ENCODE results near the gene PTGIR. TPM values are rescaled to one million over a fixed set of nuclear protein-coding genes. Genes with fewer than 3 reads are reported as not detected.

PTGIR gene
- not detected in 2 replicates for total RNA-seq

DNA sequence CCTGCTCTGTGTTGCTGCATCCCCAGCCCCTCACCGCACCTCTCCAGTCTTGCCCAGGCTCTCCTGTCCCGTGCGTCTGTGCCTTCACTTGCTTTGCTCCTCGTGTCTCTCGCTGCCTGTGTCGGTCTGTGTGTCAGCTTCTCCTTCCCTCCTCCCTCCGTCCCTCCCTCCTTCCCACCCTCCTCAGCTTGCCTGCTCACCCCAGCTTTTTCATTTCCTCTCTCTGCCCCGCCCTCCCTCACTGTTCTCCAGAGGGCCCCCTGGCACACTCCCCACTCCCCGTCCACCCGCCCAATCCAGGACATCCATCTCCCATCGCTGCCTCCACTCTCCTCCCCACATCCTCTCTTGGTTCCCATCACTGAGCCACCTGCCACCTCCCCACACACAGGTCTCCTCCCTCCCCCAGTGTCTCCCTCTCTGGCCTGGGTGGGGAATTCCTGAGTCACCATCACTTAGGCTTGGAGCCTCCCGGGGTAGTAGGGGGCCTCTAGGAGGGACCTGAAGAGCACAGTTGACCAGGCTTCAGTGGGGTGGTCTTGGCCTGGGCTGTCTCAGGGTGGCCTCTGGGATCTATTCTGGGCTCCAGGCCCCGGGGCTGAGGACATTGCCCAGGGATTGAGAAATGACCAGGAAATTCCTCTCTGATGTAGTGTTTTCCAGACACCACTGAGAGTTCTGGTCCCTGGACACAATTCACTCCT, at the start of gene PTGIR:
TSS of gene PTGIR (minus strand) at position 132 of the 704 bp plus-strand sequence. CDS start 864 bp downstream, outside the sequence.
- peak; percentile 28 for DNase-seq

DNA sequence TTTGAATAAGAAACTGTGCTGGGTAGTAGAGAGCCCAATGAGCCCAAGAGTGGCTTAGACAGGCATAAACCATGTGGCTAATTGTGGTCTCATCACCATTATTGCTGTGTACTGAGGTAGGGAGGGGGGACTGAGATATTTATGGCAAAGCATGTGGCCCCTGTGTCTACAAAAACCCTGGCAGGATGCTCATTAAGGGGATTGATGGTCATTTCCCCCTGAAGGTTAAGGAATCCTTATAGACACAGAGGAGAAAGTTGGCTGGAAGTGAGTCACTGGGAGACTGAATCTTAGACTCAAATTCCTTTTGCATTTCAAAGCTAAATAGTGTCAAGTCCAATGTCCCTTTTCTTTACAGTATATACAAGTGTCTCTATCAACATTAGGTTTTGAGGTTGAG, 45.9 kb upstream of the PTGIR start:
- peak; percentile 54 for DNase-seq

GRCh38 chr19:46668662-46669061, 43.8 kb upstream of the PTGIR start:
- no peak for DNase-seq

GRCh38 chr19:46665072-46665471, 40.2 kb upstream of the PTGIR start:
- DNase-seq = no peak

DNA sequence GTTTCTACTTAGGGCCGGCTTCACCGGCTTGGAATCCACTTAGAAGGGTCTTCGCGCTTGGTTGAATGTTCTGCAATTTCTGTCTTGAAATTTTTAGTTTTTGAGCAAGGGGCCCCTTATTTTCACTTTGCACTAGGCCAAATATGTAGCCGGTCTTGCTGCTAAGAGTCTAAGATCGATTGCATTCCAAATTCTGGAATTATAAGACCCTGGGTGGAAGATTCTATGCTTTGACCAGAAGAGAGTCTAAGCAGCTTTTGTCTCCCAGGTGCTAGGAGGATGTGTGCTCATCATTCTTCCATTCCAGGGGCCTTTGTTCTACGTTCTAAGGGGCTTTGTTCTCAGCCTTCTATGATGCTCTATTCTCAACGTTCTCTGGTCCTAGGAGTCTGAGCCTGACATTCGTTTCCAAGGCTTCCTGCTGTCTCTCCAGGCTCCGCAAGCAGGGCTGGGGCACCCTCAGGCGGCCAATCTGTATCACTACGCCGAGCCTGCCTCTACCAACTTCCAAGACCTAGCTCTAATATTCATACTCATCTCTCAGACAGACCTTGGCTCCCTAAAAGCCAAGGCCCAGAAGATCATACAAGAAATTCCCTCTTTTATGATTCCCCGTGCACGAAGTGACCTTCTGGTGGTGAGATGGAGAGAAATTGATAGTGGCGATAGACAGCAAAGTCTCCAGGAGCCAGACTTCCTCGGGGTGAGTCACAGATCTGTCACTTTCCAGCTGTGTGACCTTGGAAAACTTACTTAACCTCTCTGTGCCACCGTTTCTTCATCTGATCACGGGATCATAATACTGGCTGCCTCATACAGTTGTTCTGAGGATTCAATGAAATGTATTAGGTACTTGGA, 37.1 kb upstream of the PTGIR start:
- peak; percentile 95 for DNase-seq

- DNase-seq = peak; percentile 100
Observed at GRCh38 chr19:46661020-46661731, 36.3 kb upstream of the PTGIR start, which contains the start of gene DACT3. Gene DACT3, minus strand, starts transcription at chr19:46661182. Its CDS starts 118 bp downstream, at chr19:46661064.

DNA sequence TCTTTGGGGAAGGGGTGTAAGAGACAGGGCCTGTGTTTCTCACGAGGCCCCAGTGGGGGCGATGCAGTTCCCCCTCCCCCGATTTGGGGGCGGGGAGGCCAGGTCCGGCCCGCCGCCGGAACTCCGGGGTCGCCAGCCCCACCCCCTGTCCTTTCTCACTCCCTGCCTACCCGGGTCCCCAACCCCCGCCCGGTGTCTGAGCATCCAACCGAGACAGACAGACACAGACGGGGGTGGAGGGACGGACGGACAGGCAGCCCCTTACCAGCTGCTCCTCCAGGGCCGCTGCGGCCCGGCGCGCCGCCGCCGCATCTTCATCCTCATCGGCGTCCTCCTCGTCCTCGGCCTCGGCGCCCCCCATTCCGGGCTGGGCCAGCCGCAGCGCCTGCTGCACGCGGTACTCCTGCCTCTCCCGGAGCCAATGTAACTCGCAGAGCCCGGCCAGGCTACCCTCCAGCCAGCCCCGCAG, 35.7 kb upstream of the PTGIR start:
- no peak for DNase-seq

- DNase-seq = no peak
Observed at GRCh38 chr19:46660008-46660517, 35.2 kb upstream of the PTGIR start.

DNA sequence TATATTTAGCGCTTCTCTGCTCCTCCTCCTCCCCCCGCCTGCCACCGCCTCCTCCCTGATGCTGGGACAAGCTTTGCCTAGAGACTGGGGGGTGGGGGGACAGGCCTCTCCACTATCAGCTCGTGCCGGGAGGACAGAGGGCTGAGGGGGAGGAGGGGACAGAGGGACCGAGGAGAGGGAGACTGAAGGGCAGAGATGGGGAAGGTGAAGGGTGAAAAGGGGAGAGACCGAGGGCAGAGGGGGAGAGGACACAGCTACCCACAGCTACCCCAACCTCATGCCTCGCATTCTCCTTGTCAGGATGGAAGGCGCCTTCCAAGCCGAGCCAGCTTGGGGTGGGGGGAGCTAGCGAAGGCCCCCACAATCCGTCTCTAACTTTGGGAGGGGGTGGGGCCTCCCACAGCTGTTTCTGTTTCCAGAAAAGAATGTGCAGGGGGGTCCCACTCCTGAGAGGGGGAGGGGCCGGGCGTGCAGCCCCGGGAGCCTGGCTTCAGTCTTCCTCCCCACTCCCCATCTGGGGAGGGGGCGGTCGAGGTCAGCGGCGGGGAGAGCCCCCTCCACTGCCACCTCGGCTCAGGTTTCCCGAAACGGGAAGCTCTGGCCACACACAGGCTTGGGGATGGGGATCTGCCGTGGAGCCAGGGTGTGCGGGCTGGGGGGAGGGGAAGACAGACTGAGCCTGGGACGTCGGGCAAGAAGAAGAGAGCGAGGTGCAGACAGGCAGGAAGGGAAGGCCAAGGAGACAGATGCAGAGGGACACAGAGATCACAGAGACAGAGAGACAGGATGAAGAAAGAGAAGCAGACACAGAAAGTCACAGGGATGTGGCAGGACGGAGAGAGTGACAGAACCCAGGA, 34.5 kb upstream of the PTGIR start:
- DNase-seq = no peak

DNA sequence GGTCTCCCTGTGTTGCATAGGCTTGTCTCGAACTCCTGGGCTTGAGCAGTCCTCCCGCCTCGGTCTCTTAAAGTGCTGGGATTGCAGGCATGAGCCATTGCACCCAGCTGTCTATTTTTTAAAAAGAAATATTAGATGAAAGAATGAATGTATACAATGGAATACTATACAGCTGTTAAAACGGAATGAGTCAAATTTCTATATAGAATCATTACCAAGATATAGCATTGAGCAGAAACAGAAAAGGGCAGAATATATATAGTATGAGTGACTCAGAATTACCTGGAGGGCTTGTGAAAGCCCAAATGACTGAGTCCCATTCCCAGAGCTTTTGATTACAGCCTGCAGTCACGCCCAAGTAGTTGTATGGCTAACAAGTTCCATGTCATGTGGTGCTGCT, 31.7 kb upstream of the PTGIR start:
- no peak for DNase-seq

DNA sequence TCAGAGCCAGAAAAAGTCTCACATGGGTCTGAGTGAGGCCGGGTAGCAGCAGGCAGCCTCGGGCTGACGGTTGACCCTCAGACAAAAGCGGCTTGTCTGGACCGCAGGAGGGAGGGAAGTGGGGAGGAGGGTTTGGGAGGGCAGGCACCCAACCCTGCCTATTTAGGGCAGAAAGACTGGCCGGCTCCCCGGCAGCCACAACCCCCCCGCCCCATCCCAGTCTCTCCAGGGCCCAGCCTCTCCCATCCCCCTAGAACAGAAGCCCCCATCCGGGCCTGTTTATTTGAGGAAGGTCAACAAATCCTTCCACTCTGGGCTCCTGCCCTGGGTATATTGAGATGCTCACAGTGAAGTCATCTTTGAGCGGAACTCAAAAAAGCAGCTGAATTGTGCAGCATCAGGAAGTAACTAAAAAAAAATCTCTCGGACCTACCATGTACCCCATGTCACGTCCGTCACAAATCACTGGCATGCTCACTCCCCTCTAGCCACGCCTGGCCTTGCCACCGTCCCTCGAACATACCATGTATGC, 29.8 kb upstream of the PTGIR start:
- DNase-seq = no peak

- no peak for DNase-seq
Observed at GRCh38 chr19:46650445-46650844, 25.6 kb upstream of the PTGIR start.

DNA sequence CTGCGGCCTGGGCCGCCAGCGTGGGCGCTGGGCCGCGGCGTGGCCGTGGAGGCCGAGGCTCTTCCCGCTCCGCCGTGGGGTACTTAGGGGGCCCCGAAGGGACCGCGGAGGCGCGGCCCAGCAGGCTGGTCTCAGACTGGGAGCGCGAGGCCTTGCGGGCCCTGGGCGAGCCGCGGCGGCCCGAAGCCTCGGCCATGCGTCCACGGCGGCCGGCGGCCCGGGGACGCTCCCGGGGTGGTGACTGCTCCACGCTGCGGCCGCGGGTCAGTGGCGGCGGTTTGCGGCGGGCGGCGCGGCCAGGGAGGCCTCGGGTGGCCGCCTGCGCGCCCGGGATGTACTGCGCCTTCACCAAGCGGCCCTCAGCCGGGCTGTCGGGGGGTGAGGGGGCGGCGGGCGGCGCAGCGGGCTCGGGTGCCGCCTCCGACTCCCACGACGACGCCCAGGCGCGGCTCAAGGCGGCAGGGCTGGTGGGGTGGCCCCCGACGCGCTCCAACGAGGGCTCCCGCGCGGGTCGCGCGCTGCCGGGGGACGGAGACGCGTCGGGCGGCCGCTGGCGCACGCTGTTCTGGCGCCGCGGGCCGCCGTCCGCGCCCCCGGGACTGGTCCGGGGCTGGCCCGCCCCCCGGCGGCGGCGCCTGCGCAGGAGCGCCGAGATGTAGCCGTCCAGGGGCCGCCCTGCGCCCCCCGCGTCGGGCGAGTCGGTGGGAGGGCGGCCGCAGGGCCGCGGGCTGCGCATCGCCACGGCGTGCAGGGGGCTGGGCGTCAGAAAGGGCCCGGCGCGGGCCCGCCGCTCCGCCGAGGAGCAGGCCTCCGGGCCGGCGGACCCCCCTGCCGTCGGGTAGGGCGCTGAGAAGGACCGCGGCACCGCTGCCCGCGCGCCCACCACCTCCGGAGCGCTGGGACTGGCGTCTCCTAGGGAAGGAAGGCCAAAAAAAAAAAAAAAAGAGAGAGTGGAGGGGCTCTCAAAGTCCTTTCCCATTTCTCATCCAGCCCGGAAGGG, 24.4 kb upstream of the PTGIR start:
- no peak for DNase-seq

- no peak for DNase-seq
Observed at GRCh38 chr19:46648060-46648960, 23.4 kb upstream of the PTGIR start.

GRCh38 chr19:46646402-46646801, 21.5 kb upstream of the PTGIR start:
- no peak for DNase-seq

DNA sequence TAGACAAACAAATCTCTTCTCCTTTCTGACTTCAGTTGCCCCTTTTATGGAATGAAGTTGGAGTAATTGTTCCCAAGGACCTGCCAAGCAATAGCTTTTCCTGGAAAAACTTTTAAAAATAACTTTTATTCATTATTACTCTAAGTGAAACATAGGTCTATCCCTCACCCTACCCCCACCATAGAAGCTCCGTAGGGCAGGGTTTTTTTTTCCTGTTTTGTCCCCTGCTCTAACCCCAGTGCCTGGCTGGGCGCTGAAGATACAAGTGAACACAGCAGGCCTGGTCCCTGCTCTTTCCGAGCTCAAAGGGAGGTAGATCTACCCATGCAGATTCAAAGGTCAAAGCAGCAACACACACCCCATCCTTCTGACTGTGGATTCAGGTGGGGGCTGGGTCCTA, 19.8 kb upstream of the PTGIR start:
- no peak for DNase-seq

DNA sequence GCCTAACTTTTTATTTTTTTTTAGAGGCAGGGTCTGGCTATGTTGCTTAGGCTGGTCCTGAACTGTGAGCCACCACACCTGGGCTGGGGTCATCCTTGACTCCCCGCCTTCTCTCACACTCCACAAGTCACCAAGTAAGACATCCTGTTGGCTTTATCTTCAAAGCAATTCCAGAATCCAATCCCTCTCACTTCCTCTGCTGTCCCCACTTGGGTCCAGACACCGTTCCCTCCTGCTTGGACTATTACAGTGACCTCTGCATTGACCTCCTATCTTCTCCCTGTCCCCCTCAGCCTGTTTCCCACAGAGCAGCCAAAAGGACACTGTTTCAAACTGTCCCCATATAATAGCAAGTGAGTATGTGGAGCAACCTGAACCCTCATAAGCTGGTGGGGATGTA, 15.8 kb upstream of the PTGIR start:
- DNase-seq = no peak

GRCh38 chr19:46639358-46640182, 14.7 kb upstream of the PTGIR start:
- DNase-seq = peak; percentile 33

Data from dermis blood vessel endothelial cell (primary cell).